HG03196 (cell line): ENCODE measurements around the gene NFKBIA.
"Not testable (repeated sequence)": the region's sequence is repeated elsewhere in the genome, so short reads cannot be mapped to it uniquely, and the experiment has no call there.

Experiments used
- ATAC-seq: cut with Tn5 transposase; IDR thresholded peaks from one replicate; pipeline ENCODE4 v1.9.1; 2021; ENCODE audit not compliant: unreplicated experiment

The NFKBIA gene

GRCh38 chr14:35369701-35370191 is 34.8 kb downstream of the NFKBIA start:
- ATAC-seq = no peak

- no peak for ATAC-seq
Measured at GRCh38 chr14:35368583-35369392, 35.8 kb downstream of the NFKBIA start.

- no peak for ATAC-seq
Measured at GRCh38 chr14:35368139-35368460, 36.4 kb downstream of the NFKBIA start.

DNA sequence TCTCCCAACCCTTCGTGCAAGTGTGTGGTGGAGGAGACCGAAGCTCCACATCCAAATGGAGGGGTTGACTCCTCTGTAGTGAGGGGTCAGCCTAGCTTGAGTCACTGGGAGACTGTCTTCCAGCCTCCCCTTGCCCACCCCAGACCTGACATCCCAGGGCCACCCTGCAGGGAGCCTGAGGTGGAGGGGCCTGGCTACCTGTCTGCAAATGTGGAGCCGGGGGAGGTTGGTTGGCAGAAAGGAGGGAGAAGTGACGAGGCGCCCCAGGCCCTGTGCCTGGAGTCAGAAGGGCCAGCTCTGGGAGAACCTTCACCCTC is 37.5 kb downstream of the NFKBIA start:
- no peak for ATAC-seq

DNA sequence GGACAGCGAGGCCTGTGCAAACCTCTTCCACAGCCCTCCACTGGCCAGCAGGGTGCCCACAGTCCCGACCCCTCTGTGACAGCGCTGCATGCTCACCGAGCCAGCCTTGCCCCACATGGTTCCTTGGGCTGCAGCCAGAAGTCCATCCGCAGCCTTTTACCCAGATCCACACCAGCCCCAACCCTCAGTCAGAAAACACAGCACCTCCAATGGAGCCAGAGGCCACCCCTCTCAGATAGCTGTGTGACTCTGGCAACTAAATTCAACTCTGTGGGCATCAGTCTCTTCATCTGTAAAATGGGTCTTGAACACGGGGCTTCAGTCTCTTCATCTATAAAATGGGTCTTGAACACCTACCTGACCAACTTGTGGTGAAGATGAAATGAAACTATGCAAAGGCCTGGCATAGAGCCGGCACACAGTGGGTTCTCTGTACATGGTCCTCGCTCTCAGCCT is 38.0 kb downstream of the NFKBIA start:
- ATAC-seq = no peak

DNA sequence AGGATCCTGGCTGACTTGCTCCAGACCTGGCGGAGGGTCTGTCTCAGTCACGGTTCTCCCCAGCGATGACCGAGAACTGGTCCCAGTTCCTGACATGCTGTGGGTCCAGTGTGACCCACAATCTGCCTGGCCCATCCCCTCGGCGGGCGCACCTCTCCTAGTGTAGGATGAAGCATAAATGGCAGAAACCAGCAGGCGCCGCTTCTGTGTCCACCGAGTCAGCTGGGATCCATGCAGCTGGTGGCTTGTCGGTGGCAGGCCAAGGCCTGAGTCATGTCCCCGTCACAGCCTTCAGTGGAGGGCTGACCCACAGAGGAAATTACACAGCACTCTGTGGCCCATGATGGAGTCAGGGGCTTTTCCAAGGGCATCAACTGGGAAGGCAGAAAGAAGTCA is 38.5 kb downstream of the NFKBIA start:
- ATAC-seq = no peak

DNA sequence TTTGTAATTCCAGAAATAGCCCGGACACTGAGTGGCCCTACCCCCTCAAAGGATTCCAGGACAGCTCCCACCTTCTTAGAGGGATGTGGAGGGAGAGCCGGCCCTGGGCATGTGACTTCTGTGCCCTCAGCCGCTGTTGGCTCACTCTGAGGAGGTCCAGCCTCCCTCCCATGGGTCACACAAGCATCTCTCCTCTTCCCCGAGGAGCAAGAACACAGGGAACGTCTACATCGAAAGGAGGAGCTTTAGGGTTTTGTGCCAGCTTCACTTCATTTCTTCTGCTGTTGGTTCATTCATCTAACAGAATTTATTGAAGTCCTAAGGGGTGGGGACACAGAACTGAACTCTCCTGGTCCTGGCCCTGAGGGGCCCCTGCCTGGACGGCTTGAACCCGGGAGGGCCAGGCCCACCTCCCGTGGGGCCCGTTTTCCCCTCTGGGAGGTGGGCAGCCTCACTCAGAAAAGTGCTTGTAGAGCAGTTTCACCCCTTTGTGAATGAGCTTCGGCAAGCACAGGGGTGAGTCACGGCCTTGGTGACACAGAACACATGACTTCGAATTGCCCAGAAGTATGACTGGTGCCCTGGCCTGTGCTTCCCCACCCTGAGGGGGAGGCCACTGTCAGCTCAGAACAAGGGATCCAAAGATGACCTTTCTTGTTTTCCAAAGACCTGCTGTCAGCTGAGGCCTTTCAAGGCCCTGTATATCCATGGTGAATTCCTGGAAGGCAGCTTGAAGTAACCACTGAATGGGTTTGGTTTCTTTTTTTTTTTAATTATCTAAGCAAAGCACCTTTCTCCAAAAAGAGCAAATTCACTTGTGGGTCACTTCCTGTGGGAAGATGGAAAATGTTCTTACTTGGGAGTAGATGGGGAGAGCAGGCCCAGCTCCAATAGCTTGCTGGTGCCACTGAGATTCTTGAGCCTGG is 39.2 kb downstream of the NFKBIA start:
- ATAC-seq = peak; percentile 46

- ATAC-seq = no peak
Measured at GRCh38 chr14:35362911-35363374, 41.6 kb downstream of the NFKBIA start.

GRCh38 chr14:35362450-35362849 is 42.1 kb downstream of the NFKBIA start:
- no peak for ATAC-seq

DNA sequence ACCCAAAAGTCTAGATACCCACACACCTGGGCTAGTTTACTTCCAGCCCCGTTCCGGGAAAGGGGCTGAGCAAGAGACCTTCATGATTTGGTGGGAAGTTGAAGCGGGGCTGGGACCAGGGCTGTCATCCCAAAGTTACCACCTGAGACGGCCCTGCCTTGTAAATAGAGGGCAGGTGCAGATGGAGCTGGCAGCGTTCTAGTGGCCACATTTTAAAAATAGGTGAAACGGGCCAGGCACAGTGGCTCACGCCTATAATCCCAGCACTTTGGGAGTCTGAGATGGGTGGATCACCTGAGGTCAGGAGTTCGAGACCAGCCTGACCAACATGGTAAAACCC is 43.4 kb downstream of the NFKBIA start:
- ATAC-seq = no peak

DNA sequence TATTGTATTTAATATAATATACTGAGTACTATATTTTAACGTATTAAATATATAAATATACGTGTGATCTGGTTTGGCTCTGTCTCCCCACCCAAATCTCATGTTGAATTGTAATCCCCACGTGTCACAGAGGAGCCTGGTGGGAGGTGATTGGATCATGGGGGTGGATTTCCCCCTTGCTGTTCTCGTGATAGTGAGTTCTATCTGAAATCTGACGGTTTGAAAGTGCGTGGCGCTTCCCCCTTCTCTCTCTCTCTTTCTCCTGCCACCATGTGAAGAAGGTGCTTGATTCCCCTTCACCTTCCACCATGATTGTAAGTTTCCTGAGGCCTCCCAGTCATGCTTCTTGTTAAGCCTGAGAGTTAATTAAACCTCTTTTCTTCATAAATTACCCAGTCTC is 44.9 kb downstream of the NFKBIA start:
- not testable (repeated sequence) for ATAC-seq

DNA sequence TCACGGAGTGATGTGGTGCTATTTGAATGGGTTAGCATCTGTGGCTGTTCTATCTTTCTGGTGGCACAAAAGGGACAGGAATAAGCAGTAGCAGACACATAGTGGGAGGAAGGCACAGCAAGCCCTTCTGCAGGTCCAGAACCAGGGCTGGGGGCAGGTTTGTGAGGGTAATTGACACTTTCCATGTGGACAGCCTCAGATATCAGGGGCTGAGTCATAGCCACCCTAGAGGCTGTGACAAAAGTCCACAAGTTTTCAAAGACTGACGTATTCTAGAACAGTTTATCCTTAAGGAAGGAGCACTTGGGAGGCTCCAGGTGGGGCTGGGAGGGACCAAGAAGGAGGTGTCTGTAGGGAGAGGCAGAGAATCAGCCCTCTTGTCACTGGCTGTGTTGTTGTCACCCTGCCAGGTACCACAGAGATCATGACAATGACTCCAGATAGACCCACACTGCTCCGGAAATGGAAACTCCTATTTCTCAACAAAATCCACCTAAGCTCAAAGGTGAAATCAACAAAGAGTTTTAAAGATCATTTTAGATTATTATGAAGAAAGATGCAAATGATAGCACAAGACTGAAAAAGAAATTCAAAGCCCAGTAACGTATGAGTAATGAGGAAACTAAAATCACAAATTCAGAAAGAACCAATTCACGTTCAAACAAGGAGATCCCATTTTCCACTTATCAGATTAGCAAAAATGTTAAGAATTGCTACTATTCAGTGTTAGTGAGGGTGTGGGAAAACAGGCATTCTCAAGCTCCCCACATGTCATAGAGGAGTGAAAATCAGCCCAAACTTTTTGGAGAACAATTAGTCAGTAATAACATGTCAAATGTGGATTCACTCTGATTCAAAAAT is 48.3 kb downstream of the NFKBIA start:
- no peak for ATAC-seq

DNA sequence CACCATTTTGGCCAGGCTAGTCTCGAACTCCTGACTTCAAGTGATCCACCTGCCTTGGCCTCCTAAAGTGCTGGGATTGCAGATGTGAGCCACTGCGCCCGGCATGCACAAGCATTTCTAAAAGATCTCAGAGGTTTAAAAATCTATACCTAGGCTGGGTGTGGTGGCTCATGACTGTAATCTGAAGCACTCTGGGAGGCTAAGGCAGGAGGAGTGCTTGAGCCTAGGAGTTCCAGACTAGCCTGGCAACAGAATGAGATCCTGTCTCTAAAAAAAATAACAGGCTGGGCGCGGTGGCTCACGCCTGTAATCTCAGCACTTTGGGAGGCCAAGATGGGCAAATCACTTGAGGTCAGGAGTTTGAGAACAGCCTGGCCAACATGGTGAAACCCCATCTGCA is 49.3 kb downstream of the NFKBIA start:
- not testable (repeated sequence) for ATAC-seq

- no peak for ATAC-seq
Measured at GRCh38 chr14:35353409-35354172, 51.0 kb downstream of the NFKBIA start.

DNA sequence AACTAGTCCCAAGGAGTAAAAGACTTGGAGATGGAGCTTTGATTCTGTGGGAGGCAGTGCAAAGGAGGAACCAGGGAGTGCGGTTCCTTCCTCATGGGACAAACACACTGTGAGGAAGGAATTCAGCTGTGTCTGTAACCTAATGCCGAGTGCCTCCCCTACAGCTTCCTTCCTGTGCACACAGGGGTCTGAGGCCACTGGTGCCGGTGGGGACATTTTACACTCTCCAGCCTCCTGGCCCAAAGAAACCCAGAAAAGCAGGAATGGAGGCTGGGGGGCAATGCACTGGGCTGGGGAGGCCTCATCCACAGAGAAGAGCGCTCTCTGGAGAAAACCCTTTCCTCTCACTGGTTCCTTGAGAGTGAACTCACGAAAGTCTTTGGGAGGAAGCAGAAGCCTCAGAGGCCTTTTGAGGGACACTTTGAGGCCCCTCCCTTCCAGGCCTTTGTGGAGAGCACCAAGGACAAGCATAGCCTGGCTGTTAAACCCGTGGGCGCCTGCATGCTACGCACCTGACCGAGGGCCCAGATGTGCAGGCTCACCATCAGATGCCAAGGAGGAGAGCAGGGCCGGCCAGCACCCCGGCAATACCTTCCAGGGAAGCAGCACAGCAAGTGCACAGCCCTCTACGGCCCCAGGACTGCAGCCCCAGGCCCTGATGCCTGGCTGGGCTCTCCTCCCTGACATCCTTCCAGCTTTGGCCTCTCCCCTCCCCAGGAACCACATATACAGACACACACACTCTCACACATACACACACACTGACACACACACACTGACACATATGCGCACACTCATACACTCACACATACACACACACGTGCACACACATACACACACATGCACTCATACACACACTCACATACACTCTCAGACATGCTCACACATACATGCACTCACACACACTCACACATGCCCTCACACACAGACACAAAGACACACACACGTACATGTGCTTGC is 52.0 kb downstream of the NFKBIA start:
- no peak for ATAC-seq

GRCh38 chr14:35351897-35352273 is 52.7 kb downstream of the NFKBIA start:
- ATAC-seq = no peak
